IMR-90 (cell line): ENCODE results near the gene ATP13A2. TPM values are rescaled to one million over a fixed set of nuclear protein-coding genes. Genes with fewer than 3 reads are reported as not detected.

Experiments used
- ATAC-seq: fragments of 200-7000 bp; cut with Tn5 transposase; 2 replicates; pipeline ENCODE4 v1.9.1; 2020; ENCODE audit warnings: low read depth, mild to moderate bottlenecking, moderate library complexity
- BruUV-seq: library from RNA; stranded (reverse); fragments of 400-500 nt; replicated peaks from 2 replicates; lab custom pipeline; 2021; lab: Mats Ljungman, UMichigan
- CTCF ChIA-PET: fragments of 300-600 bp; formaldehyde crosslinking; extraction: SDS; loops from one replicate; lab custom pipeline; 2021; ENCODE audit warnings: antibody characterized with exemption; lab: Yijun Ruan, JAX
- POLR2A ChIA-PET: fragments of 300-600 bp; sonication (Branson Sonifier 250); formaldehyde crosslinking; loops from one replicate; lab custom pipeline; 2022; ENCODE audit warnings: antibody characterized with exemption; ENCODE audit not compliant: unreplicated experiment; lab: Charles Lee
- DNase-seq: peaks from one replicate; pipeline ENCODE4 v3.0.0; 2013
- H2AFZ ChIP-seq: replicated peaks from 2 replicates; pipeline ENCODE3; 2013; ENCODE audit warnings: low read length, mild to moderate bottlenecking; ENCODE audit not compliant: poor library complexity
- H2AK5ac ChIP-seq: 2 replicates; pipeline ENCODE4 v1.6.1; 2013; ENCODE audit warnings: low read depth, low read length, inconsistent platforms
- H2AK9ac ChIP-seq: replicated peaks from 2 replicates; pipeline ENCODE3; 2013; ENCODE audit warnings: mild to moderate bottlenecking, low read depth, low read length, moderate library complexity; ENCODE audit not compliant: poor library complexity
- H2BK120ac ChIP-seq: 2 replicates; pipeline ENCODE4 v1.6.1; 2013; ENCODE audit warnings: low read depth, low read length, inconsistent platforms
- H2BK15ac ChIP-seq: 3 replicates; pipeline ENCODE4 v1.6.1; 2013; ENCODE audit warnings: low read depth, low read length, inconsistent platforms
- H2BK20ac ChIP-seq: 2 replicates; pipeline ENCODE4 v1.6.1; 2013; ENCODE audit warnings: low read depth, mild to moderate bottlenecking, inconsistent platforms, low read length, moderate library complexity
- H2BK5ac ChIP-seq: 2 replicates; pipeline ENCODE4 v1.6.1; 2013; ENCODE audit warnings: mild to moderate bottlenecking, low read depth, low read length, inconsistent platforms; ENCODE audit not compliant: poor library complexity, severe bottlenecking
- H3K14ac ChIP-seq: replicated peaks from 2 replicates; pipeline ENCODE4 v1.6.1; 2013; ENCODE audit warnings: low read depth, low read length, inconsistent platforms
- H3K18ac ChIP-seq: 2 replicates; pipeline ENCODE4 v1.6.1; 2013; ENCODE audit warnings: low read depth, low read length, control low read depth
- H3K23ac ChIP-seq: 2 replicates; pipeline ENCODE4 v1.6.1; 2013; ENCODE audit warnings: low read depth, low read length, inconsistent platforms
- H3K27ac ChIP-seq: 2 replicates; pipeline ENCODE4 v1.5.1; 2013; ENCODE audit warnings: mild to moderate bottlenecking, control low read depth, low read length; ENCODE audit not compliant: insufficient read depth
- H3K27me3 ChIP-seq: 2 replicates; pipeline ENCODE4 v1.6.1; 2013; ENCODE audit warnings: low read length; ENCODE audit not compliant: control insufficient read depth, insufficient read depth
- H3K36me3 ChIP-seq: 2 replicates; pipeline ENCODE4 v1.6.1; 2013; ENCODE audit warnings: low read length, mixed read lengths; ENCODE audit not compliant: control insufficient read depth, insufficient read depth
- H3K4ac ChIP-seq: 2 replicates; pipeline ENCODE4 v1.6.1; 2013; ENCODE audit warnings: low read depth, low read length, inconsistent platforms
- H3K4me1 ChIP-seq: 2 replicates; pipeline ENCODE4 v1.6.1; 2013; ENCODE audit warnings: low read length, mixed read lengths; ENCODE audit not compliant: control insufficient read depth, insufficient read depth
- H3K4me2 ChIP-seq: 2 replicates; pipeline ENCODE4 v1.6.1; 2013; ENCODE audit warnings: low read depth, mild to moderate bottlenecking, control low read depth, low read length, moderate library complexity
- H3K4me3 ChIP-seq: 2 replicates; pipeline ENCODE4 v1.5.1; 2013; ENCODE audit warnings: low read depth, mild to moderate bottlenecking, control low read depth, low read length, moderate library complexity; ENCODE audit not compliant: insufficient read depth
- H3K56ac ChIP-seq: 2 replicates; pipeline ENCODE4 v1.6.1; 2013; ENCODE audit warnings: low read length, inconsistent platforms; ENCODE audit not compliant: insufficient read depth; ENCODE audit errors: extremely low read depth
- H3K79me1 ChIP-seq, 2 experiments: 2 replicates each; pipeline ENCODE4 v1.6.1; 2013; ENCODE audit warnings: low read length in 2 of 2, inconsistent platforms in 1 of 2, low read depth in 1 of 2
- H3K9ac ChIP-seq: 2 replicates; pipeline ENCODE4 v1.6.1; 2013; ENCODE audit warnings: low read depth, low read length, control low read depth
- H3K9me1 ChIP-seq: 2 replicates; pipeline ENCODE4 v1.6.1; 2013; ENCODE audit warnings: low read length, inconsistent platforms; ENCODE audit not compliant: insufficient read depth
- H3K9me3 ChIP-seq: 2 replicates; pipeline ENCODE4 v1.6.1; 2013; ENCODE audit warnings: low read length; ENCODE audit not compliant: control insufficient read depth, insufficient read depth
- H4K20me1 ChIP-seq: 2 replicates; pipeline ENCODE4 v1.6.1; 2013; ENCODE audit warnings: low read length, inconsistent platforms; ENCODE audit not compliant: insufficient read depth
- H4K5ac ChIP-seq: 2 replicates; pipeline ENCODE4 v1.6.1; 2013; ENCODE audit warnings: mild to moderate bottlenecking, low read depth, low read length, control low read depth
- H4K8ac ChIP-seq, 2 experiments: 2 replicates each; pipeline ENCODE4 v1.6.1; 2013; ENCODE audit warnings: low read depth in 2 of 2, low read length in 2 of 2, control low read depth in 1 of 2, inconsistent platforms in 1 of 2
- H4K91ac ChIP-seq: 2 replicates; pipeline ENCODE4 v1.6.1; 2013; ENCODE audit warnings: low read depth, low read length, inconsistent platforms; ENCODE audit not compliant: insufficient read depth
- BHLHE40 ChIP-seq: fragments of 150-350 bp; IDR thresholded peaks from 2 replicates; pipeline ENCODE4 v1.6.1; 2016; ENCODE audit warnings: mild to moderate bottlenecking, low read depth, low read length
- CEBPB ChIP-seq: IDR thresholded peaks from 2 replicates; pipeline ENCODE4 v1.6.1; 2012; ENCODE audit warnings: low read depth, low read length, improper control_type of control experiment
- CHD1 ChIP-seq: IDR thresholded peaks from 2 replicates; pipeline ENCODE4 v1.6.1; 2012; ENCODE audit warnings: low read depth, low read length, improper control_type of control experiment
- CTCF ChIP-seq: conservative IDR thresholded peaks from 2 replicates; pipeline ENCODE4 v1.5.1; 2012; ENCODE audit warnings: mild to moderate bottlenecking, low read depth, low read length, improper control_type of control experiment
- ELK1 ChIP-seq: fragments of 150-350 bp; IDR thresholded peaks from 2 replicates; pipeline ENCODE4 v1.6.1; 2016; ENCODE audit warnings: low read depth, mild to moderate bottlenecking, low read length, moderate library complexity, borderline replicate concordance
- FOS ChIP-seq: fragments of 150-350 bp; IDR thresholded peaks from 2 replicates; pipeline ENCODE4 v1.6.1; 2016; ENCODE audit warnings: low read depth, low read length
- MAFK ChIP-seq: IDR thresholded peaks from 2 replicates; pipeline ENCODE4 v1.6.1; 2012; ENCODE audit warnings: low read depth, low read length, improper control_type of control experiment
- MAZ ChIP-seq: IDR thresholded peaks from 2 replicates; pipeline ENCODE4 v1.6.1; 2012; ENCODE audit warnings: low read depth, mild to moderate bottlenecking, low read length, improper control_type of control experiment, moderate library complexity, borderline replicate concordance
- MXI1 ChIP-seq: IDR thresholded peaks from 2 replicates; pipeline ENCODE4 v1.6.1; 2012; ENCODE audit warnings: low read depth, mild to moderate bottlenecking, low read length, moderate library complexity, borderline replicate concordance
- NFE2L2 ChIP-seq: fragments of 150-350 bp; IDR thresholded peaks from 2 replicates; pipeline ENCODE4 v1.6.1; 2016; ENCODE audit warnings: low read depth, mild to moderate bottlenecking, low read length
- POLR2A ChIP-seq: IDR thresholded peaks from 2 replicates; pipeline ENCODE4 v1.6.1; 2012; ENCODE audit warnings: mild to moderate bottlenecking, low read depth, low read length
- RAD21 ChIP-seq: IDR thresholded peaks from 2 replicates; pipeline ENCODE4 v1.6.1; 2012; ENCODE audit warnings: low read length, improper control_type of control experiment
- RCOR1 ChIP-seq: IDR thresholded peaks from 2 replicates; pipeline ENCODE4 v1.6.1; 2012; ENCODE audit warnings: mild to moderate bottlenecking, low read length, improper control_type of control experiment; ENCODE audit not compliant: insufficient replicate concordance
- RFX5 ChIP-seq: IDR thresholded peaks from 2 replicates; pipeline ENCODE4 v1.8.0; 2012; ENCODE audit warnings: low read depth, mild to moderate bottlenecking, low read length, moderate library complexity
- SMC3 ChIP-seq: fragments of 150-350 bp; IDR thresholded peaks from 2 replicates; pipeline ENCODE4 v1.6.1; 2016; ENCODE audit warnings: low read depth, mild to moderate bottlenecking, antibody characterized with exemption, low read length, moderate library complexity
- USF2 ChIP-seq: fragments of 150-350 bp; IDR thresholded peaks from 2 replicates; pipeline ENCODE4 v1.6.1; 2017; ENCODE audit warnings: mild to moderate bottlenecking, antibody characterized with exemption, low read length, low read depth
- WGBS, 2 experiments: methylation state at CpG; one replicate each; pipeline versions ENCODE4 v1.1.5 to v1.1.7; 2013; ENCODE audit warnings: missing lambda C conversion rate in 2 of 2; ENCODE audit not compliant: insufficient read length in 1 of 2; ENCODE audit errors: extremely low coverage in 2 of 2; 5-methylcytosine and 5-hydroxymethylcytosine counted together
- dilution Hi-C: fragments of 300-500 bp; cut with HindIII; formaldehyde crosslinking; loops from one replicate; pipeline ENCODE4 v1.14.3; 2018; ENCODE audit warnings: low sequenced_read_pairs; ENCODE audit not compliant: unreplicated experiment
- in situ Hi-C: fragments of 300-500 bp; cut with MboI; formaldehyde crosslinking; loops from 3 replicates; pipeline ENCODE4 v1.14.3; 2019; ENCODE audit warnings: low sequenced_read_pairs, inconsistent platforms, mixed read lengths
- intact Hi-C: fragments of 100-400 bp; cut with micrococcal nuclease; formaldehyde crosslinking; loops from 2 replicates; pipeline ENCODE4 v1.10.0; 2022
- polyA plus RNA-seq, 3 experiments: library from polyadenylated mRNA; depleted of rRNA; stranded (reverse); fragments of >200 nt; gene quantifications; 2 replicates each; pipeline ENCODE4 v1.2.3, GENCODE V29; 2012; ENCODE audit warnings: low replicate concordance in 1 of 3
- total RNA-seq: library from RNA; depleted of rRNA; stranded (reverse); fragments of >200 nt; gene quantifications from 2 replicates; pipeline ENCODE4 v1.2.3, GENCODE V29; 2012

The ATP13A2 gene
- total and polyA plus RNA-seq, 2 of the 4 experiments (the other 2 are of a cell fraction): 5.7 to 18.9 TPM

- Histone ChIP-seq H3K9me3 (no peaks in the 10 kb centered on the region), H2AK9ac (no peak overlapping the region), H2BK5ac (no peak overlapping the region), H2BK20ac (no peak overlapping the region), H3K4ac (no peak overlapping the region), H3K36me3 (peaks cover 55% of the 10 kb centered on the region), H3K18ac (no peak overlapping the region), H3K9ac (no peak overlapping the region), H2AK5ac (no peak overlapping the region), H3K23ac (no peak overlapping the region), H3K14ac (no peak overlapping the region), H2AFZ (no peak overlapping the region), H3K56ac (no peak overlapping the region), H3K27ac (no peak overlapping the region), H4K5ac (no peak overlapping the region), H3K27me3 (no peaks in the 10 kb centered on the region), H3K4me1 (no peaks in the 10 kb centered on the region), H2BK15ac (no peak overlapping the region), H3K4me3 (no peak overlapping the region), H4K91ac (no peak overlapping the region), H2BK120ac (no peak overlapping the region), H4K8ac (no peak overlapping the region), H3K4me2 (no peak overlapping the region), H4K20me1 (no peaks in the 10 kb centered on the region), H3K79me1 (peaks cover 3 to 7% of the 10 kb centered on the region in 2 experiments; a peak in 3 of 4 replicates), H3K9me1 (no peaks in the 10 kb centered on the region)
- in situ Hi-C loops (loop anchor here (25.0 kb wide), 1 partner anchor 415 kb away; the partner anchor contains the start of gene NBPF1), intact Hi-C loops (no loop called here), dilution Hi-C loops (no loop called here)
- ChIA-PET POLR2A (no interaction called here), CTCF (no interaction called here)
- DNase-seq (no peak), ATAC-seq (no peak)
- TF ChIP-seq MAFK (no peak), RAD21 (no peak), CTCF (no peak), MXI1 (no peak), RFX5 (no peak), POLR2A (no peak), USF2 (no peak), SMC3 (no peak), CHD1 (no peak), ELK1 (no peak), RCOR1 (no peak), NFE2L2 (no peak), CEBPB (no peak), BHLHE40 (no peak), MAZ (no peak), FOS (no peak)
- WGBS, 2 experiments: 96% methylated on average over 4 of the region's 5 CpGs; no CpG with 5 or more reads in 1 of the 2 experiments
- BruUV-seq: no TSS peak
Measured at GRCh38 chr1:17027403-17027802, 15.7 kb upstream of the ATP13A2 start.
